SKM-1 treated with dmso at 0.1 percent for 144 hours (cell line): ENCODE data around the gene PCDHGA8.
"Not testable (repeated sequence)": the region's sequence is repeated elsewhere in the genome, so short reads cannot be mapped to it uniquely, and the experiment has no call there.

Experiments
- DNase-seq: peaks from one replicate; lab custom pipeline; 2025; ENCODE audit not compliant: unreplicated experiment; lab: John Stamatoyannopoulos, UW

PCDHGA8 gene

GRCh38 chr5:141369994-141370848 lies 22.2 kb upstream of the PCDHGA8 start, which contains the start of gene PCDHGB3:
PCDHGB3 (plus strand) TSS chr5:141370242; CDS start chr5:141370395, 153 bp downstream.
- DNase-seq, result no peak

- no peak for DNase-seq
These were observed 20.6 kb upstream of the PCDHGA8 start for GRCh38 chr5:141371572-141372475.

- DNase-seq, result no peak
These were observed 18.6 kb upstream of the PCDHGA8 start, which contains the start of gene PCDHGA6 for GRCh38 chr5:141373673-141374317. PCDHGA6 (plus strand) TSS chr5:141373891; CDS start chr5:141374084, 193 bp downstream.

DNA sequence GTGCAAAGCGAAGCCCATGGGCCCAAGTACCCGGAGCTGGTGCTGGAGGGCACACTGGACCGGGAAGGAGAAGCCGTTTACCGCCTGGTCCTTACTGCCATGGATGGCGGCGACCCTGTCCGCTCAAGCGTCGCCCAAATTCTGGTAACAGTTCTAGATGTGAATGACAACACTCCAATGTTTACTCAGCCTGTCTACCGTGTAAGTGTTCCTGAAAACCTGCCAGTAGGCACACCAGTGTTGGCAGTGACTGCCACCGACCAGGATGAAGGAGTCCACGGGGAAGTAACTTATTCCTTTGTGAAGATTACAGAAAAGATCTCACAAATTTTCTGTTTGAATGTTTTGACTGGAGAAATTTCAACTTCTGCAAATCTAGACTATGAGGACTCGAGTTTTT lies 17.8 kb upstream of the PCDHGA8 start:
- DNase-seq, result no peak

DNA sequence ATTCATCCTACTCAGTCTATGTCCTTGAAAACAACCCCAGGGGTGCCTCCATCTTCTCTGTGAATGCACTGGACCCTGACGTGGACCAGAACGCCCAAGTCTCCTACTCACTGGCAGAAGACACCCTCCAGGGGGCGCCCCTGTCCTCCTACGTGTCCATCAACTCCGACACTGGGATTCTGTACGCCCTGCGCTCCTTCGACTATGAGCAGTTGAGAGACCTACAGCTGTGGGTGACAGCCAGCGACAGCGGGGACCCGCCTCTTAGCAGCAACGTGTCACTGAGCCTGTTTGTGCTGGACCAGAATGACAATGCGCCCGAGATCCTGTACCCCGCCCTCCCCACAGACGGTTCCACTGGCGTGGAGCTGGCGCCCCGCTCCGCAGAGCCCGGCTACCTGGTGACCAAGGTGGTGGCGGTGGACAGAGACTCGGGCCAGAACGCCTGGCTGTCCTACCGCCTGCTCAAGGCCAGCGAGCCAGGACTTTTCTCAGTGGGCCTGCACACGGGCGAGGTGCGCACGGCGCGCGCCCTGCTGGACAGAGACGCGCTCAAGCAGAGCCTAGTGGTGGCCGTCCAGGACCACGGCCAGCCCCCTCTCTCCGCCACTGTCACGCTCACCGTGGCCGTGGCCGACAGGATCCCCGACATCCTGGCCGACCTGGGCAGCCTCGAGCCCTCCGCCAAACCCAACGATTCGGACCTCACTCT lies 16.8 kb upstream of the PCDHGA8 start:
- DNase-seq, result not testable (repeated sequence)

DNA sequence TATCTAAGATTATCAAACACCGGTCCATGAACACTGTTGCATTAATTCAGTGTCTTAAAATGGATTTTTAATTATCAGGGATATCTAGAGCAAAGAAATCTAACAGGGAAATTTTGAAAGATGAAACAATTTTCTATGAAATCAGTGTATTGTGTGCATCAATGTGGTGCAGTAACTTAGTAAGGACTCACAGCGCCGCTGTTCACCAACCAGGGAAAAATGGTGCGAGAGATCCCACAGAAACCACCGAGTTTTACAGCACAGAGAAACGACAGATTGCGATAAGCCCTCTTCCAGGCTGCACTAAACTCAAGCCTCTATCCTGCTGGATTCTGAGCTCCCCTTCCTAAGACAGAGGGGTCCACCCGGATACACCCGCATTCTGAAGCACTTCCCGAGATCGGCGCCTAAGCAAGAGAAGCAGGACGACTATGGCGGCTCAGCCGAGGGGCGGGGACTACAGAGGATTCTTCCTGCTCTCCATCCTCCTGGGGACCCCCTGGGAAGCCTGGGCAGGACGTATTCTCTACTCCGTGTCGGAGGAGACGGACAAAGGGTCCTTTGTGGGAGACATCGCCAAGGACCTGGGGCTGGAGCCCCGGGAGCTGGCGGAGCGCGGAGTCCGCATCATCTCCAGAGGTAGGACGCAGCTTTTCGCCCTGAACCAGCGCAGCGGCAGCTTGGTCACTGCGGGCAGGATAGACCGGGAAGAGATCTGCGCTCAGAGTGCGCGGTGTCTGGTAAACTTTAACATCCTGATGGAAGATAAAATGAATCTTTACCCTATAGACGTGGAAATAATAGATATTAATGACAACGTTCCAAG lies 9.8 kb upstream of the PCDHGA8 start, which contains the start of gene PCDHGA7:
Gene PCDHGA7, plus strand, starts transcription at position 274 of the 826 bp plus-strand sequence. Its CDS starts 158 bp downstream, at position 432.
- no peak for DNase-seq

DNA sequence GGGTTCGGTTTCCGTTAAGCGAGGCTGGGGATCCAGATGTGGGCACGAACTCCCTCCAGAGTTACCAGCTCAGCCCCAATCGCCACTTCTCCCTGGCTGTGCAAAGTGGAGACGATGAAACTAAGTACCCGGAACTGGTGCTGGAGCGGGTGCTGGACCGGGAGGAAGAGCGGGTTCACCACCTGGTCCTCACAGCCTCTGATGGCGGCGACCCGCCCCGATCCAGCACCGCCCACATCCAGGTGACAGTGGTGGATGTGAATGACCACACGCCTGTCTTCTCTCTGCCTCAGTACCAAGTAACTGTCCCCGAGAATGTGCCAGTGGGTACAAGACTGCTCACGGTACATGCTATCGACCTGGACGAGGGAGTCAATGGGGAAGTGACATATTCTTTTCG lies 9.1 kb upstream of the PCDHGA8 start:
- no peak for DNase-seq

GRCh38 chr5:141384471-141385267 lies 7.8 kb upstream of the PCDHGA8 start:
- DNase-seq, result no peak

DNA sequence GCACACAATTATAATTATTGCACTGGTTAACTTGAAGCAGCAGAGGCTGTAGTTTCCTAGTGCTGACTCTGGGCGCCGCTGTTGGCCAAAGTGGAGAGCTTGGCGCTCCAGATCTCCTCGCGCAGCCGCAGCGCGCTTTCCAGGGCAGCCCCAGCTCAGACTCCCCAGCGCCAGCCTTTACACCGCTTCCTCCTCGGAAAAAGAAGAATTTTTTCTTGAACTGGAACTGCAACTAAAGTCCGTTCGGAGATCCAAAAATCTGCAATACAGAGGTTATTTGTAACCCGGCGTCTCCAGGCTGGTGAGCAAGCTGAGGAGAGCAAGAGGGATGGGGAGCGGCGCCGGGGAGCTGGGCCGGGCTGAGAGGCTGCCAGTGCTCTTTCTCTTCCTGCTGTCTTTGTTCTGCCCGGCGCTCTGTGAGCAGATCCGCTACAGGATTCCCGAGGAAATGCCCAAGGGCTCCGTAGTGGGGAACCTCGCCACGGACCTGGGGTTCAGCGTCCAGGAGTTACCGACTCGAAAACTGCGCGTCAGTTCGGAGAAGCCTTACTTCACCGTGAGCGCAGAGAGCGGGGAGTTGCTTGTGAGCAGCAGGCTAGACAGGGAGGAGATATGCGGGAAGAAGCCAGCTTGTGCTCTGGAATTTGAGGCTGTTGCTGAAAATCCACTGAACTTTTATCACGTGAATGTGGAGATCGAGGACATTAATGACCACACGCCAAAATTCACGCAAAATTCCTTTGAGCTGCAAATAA lies 4.7 kb upstream of the PCDHGA8 start, which contains the start of gene PCDHGB4:
Gene PCDHGB4, plus strand, starts transcription at position 142 of the 755 bp plus-strand sequence. Its CDS starts 187 bp downstream, at position 329.
- not testable (repeated sequence) for DNase-seq

- no peak for DNase-seq
These were observed 3.8 kb upstream of the PCDHGA8 start for GRCh38 chr5:141388661-141389060.

DNA sequence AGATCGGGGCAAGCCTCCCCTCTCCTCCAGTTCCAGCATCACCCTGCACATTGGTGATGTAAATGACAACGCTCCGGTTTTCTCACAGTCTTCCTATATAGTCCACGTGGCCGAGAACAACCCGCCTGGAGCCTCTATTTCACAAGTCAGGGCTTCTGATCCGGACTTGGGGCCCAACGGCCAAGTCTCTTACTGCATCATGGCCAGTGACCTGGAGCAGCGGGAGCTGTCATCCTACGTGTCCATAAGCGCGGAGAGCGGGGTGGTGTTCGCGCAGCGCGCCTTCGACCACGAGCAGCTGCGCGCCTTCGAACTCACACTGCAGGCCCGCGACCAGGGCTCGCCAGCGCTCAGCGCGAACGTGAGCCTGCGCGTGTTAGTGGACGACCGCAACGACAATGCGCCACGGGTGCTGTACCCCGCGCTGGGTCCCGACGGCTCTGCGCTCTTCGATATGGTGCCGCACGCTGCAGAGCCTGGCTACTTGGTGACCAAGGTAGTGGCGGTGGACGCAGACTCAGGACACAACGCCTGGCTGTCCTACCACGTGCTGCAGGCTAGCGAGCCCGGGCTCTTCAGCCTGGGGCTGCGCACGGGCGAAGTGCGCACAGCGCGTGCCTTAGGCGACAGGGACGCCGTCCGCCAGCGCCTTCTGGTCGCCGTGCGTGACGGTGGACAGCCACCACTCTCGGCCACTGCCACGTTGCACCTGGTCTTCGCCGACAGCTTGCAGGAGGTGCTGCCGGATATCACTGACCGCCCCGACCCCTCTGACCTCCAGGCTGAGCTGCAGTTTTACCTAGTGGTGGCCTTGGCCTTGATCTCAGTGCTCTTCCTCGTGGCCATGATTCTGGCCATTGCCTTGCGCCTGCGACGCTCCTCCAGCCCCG lies 3.0 kb upstream of the PCDHGA8 start:
- no peak for DNase-seq

DNA sequence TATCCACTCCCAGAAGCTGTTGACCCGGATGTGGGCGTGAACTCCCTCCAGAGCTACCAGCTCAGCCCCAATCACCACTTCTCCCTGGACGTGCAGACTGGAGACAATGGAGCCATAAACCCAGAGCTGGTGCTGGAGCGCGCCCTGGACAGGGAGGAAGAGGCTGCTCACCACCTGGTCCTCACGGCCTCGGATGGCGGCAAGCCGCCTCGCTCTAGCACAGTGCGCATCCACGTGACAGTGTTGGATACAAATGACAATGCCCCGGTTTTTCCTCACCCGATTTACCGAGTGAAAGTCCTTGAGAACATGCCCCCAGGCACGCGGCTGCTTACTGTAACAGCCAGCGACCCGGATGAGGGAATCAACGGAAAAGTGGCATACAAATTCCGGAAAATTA lies 834 bp downstream of the PCDHGA8 start:
- no peak for DNase-seq

- not testable (repeated sequence) for DNase-seq
These were observed 2.2 kb downstream of the PCDHGA8 start for GRCh38 chr5:141394401-141395187.

GRCh38 chr5:141397756-141398551 lies 5.5 kb downstream of the PCDHGA8 start, which contains the start of gene PCDHGB5:
PCDHGB5 (plus strand) TSS chr5:141397947; CDS start chr5:141398128, 181 bp downstream.
- DNase-seq, result peak; percentile 14

- DNase-seq, result no peak
These were observed 6.2 kb downstream of the PCDHGA8 start for GRCh38 chr5:141398608-141399007.
